ENCODE results near the gene PPP1R15B. TPM values are rescaled to one million over a fixed set of nuclear protein-coding genes. Genes with fewer than 3 reads are reported as not detected.

PPP1R15B gene
- polyA plus RNA-seq, 1 donor (not counting 4 experiments of a cell fraction or from before 2014, with no cell fraction given), result 19.1 TPM

DNA sequence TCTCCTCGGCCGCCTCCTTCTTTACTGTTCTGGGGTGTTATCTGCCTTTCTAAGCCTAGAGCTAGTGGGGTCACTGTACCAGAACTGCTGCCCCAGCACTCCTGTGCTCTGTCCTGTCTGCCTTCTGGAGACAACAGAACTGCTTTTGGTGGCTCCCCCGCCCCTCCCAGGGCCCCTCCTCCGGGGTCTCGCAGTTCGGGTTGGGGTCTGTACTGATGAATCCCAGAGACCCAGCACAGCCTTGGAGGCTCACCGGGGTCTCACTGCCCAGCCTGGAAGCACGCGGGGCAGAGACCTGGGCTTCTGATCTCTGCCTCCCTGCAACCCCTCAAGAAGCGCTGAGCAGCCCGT is 48.7 kb downstream of the PPP1R15B start:
- no peak for FAIRE-seq
- no peaks in the 10 kb centered on the region for H3K9me1 ChIP-seq (ENCODE audit: control insufficient read depth, extremely low read depth, insufficient read depth, low read length)
- no peaks in the 10 kb centered on the region for H3K9me3 ChIP-seq (ENCODE audit: control insufficient read depth, low read depth, low read length)
- peaks cover 12% of the 10 kb centered on the region for H3K4me1 ChIP-seq (ENCODE audit: control insufficient read depth, extremely low read depth, insufficient read depth, low read length)
- H4K20me1 ChIP-seq (ENCODE audit: control insufficient read depth, extremely low read depth, insufficient read depth, low read length), result no peaks in the 10 kb centered on the region
- no peaks in the 10 kb centered on the region for H3K79me2 ChIP-seq (ENCODE audit: control insufficient read depth, insufficient read depth, low read length)
- no peak for DNase-seq (ENCODE audit: low read depth, low spot score)
- dilution Hi-C loops (cut with MboI; ENCODE audit: extremely low pct_ligation_motif_present, low sequenced_read_pairs), result no loop called here
- H3K4me2 ChIP-seq (ENCODE audit: control insufficient read depth, extremely low read depth, insufficient read depth, low read depth, low read length), result peak overlapping the region; percentile 94
- TF ChIP-seq CTCF (optimal IDR thresholded peaks at IDR 0.05 in 1 of 3, IDR thresholded peaks at IDR 0.05 in 1 of 3, conservative IDR thresholded peaks at IDR 0.05 in 1 of 3; ENCODE audit: extremely low read depth in 1 of 3, insufficient read depth in 2 of 3, low read length in 3 of 3) (no peak), EZH2 (IDR thresholded peaks at IDR 0.05; ENCODE audit: low read length) (no peak)
- peak overlapping the region in 1 of 3 experiments; percentile 75 for H3K4me3 ChIP-seq (ENCODE audit: control insufficient read depth in 2 of 3, extremely low read depth in 1 of 3, insufficient read depth in 2 of 3, low read depth in 1 of 3, low read length in 3 of 3)
- peak overlapping the region; percentile 98 for H2AFZ ChIP-seq (ENCODE audit: control insufficient read depth, low read length)
- H3K9ac ChIP-seq (ENCODE audit: control insufficient read depth, extremely low read depth, insufficient read depth, low read length), result peak overlapping the region; percentile 48
- H3K27me3 ChIP-seq (ENCODE audit: control insufficient read depth, extremely low read depth, insufficient read depth, low read length), result peaks cover 10% of the 10 kb centered on the region
- H3K36me3 ChIP-seq (ENCODE audit: control insufficient read depth in 2 of 2, extremely low read depth in 1 of 2, insufficient read depth in 2 of 2, low read length in 2 of 2), result no peaks in the 10 kb centered on the region
- H3K27ac ChIP-seq (ENCODE audit: control insufficient read depth, insufficient read depth, low read length), result no peak overlapping the region

- TF ChIP-seq EZH2 (IDR thresholded peaks at IDR 0.05; ENCODE audit: low read length) (no peak), CTCF (optimal IDR thresholded peaks at IDR 0.05 in 1 of 3, IDR thresholded peaks at IDR 0.05 in 1 of 3, conservative IDR thresholded peaks at IDR 0.05 in 1 of 3; ENCODE audit: extremely low read depth in 1 of 3, insufficient read depth in 2 of 3, low read length in 3 of 3) (no peak)
- FAIRE-seq (no peak), DNase-seq (ENCODE audit: low read depth, low spot score) (no peak)
- H3K9me3 ChIP-seq (ENCODE audit: control insufficient read depth, low read depth, low read length), result no peaks in the 10 kb centered on the region
- H3K9me1 ChIP-seq (ENCODE audit: control insufficient read depth, extremely low read depth, insufficient read depth, low read length), result no peaks in the 10 kb centered on the region
- no peaks in the 10 kb centered on the region for H3K79me2 ChIP-seq (ENCODE audit: control insufficient read depth, insufficient read depth, low read length)
- no peaks in the 10 kb centered on the region for H4K20me1 ChIP-seq (ENCODE audit: control insufficient read depth, extremely low read depth, insufficient read depth, low read length)
- no peak overlapping the region for H2AFZ ChIP-seq (ENCODE audit: control insufficient read depth, low read length)
- H3K4me1 ChIP-seq (ENCODE audit: control insufficient read depth, extremely low read depth, insufficient read depth, low read length), result peaks cover 12% of the 10 kb centered on the region
- H3K27ac ChIP-seq (ENCODE audit: control insufficient read depth, insufficient read depth, low read length), result no peak overlapping the region
- no peak overlapping the region for H3K4me3 ChIP-seq (ENCODE audit: control insufficient read depth in 2 of 3, extremely low read depth in 1 of 3, insufficient read depth in 2 of 3, low read depth in 1 of 3, low read length in 3 of 3)
- H3K9ac ChIP-seq (ENCODE audit: control insufficient read depth, extremely low read depth, insufficient read depth, low read length), result no peak overlapping the region
- no peaks in the 10 kb centered on the region for H3K36me3 ChIP-seq (ENCODE audit: control insufficient read depth in 2 of 2, extremely low read depth in 1 of 2, insufficient read depth in 2 of 2, low read length in 2 of 2)
- dilution Hi-C loops (cut with MboI; ENCODE audit: extremely low pct_ligation_motif_present, low sequenced_read_pairs), result no loop called here
- H3K27me3 ChIP-seq (ENCODE audit: control insufficient read depth, extremely low read depth, insufficient read depth, low read length), result peaks cover 10% of the 10 kb centered on the region
- no peak overlapping the region for H3K4me2 ChIP-seq (ENCODE audit: control insufficient read depth, extremely low read depth, insufficient read depth, low read depth, low read length)
Observed at GRCh38 chr1:204361781-204362180, 49.8 kb downstream of the PPP1R15B start.
